Activated T-cell treated with anti-CD3 and anti-CD28 coated beads for 24 hours (primary cell): Measurements from ENCODE around the gene TIGD6.

Experiments used
- DNase-seq: peaks from one replicate; pipeline ENCODE4 v3.0.0-alpha.2; 2020; ENCODE audit warnings: low read depth

The TIGD6 gene

GRCh38 chr5:150016537-150016936 lies 16.1 kb upstream of the TIGD6 start:
- no peak for DNase-seq

DNA sequence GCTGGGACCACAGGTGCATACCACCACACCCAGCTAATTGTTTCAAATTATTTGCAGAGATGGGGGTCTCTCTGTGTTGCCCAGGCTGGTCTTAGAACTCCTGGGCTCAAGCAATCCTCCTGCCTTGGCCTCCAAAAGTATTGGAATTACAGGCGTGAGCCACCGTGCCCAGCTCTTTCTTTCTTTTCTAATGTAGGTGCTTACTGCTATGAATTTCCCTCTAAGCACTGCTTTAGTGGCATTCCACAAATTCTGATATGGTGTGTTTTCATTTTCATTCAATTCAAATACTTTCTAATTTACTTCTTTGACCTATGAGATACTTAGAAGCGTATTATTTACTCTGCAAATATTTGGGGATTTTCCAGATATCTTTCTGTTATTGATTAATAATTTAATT lies 15.0 kb upstream of the TIGD6 start:
- no peak for DNase-seq

DNA sequence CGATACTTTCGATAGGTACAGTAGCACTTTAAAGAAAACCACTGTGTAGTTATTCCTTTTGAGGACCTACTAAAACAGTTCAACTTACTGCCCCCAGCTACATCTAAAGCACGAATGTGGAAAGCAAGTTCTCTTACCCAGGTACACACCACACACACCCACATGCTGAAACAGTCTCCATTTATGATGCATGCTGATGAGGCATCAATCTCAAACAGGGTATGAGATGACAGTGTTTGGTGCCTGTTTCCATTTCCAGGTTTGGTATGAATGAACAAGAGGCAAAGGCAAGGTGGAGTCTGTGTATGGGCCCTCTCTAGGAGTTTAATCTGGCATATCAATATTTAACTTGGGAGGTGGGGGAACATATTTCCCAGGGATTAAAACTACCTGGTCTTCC lies 14.0 kb upstream of the TIGD6 start:
- no peak for DNase-seq

DNA sequence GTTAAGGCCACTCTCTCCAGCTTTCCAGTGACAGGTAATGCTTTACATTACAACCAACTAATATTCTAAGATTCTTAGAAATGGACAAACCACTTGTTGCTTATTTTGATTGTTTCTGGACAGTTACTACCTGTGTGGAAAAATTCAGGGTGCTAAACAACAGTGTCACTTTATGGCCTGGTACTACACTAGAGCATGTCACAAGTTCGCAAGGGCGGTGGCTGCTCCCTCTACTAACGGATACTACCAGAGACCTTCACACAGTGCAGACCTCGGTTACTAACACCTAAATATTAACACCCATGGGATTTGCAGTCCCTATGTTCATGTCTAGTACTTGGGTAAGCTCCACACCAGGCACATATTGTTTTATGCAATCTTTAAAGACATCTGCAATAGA lies 13.5 kb upstream of the TIGD6 start:
- no peak for DNase-seq

DNA sequence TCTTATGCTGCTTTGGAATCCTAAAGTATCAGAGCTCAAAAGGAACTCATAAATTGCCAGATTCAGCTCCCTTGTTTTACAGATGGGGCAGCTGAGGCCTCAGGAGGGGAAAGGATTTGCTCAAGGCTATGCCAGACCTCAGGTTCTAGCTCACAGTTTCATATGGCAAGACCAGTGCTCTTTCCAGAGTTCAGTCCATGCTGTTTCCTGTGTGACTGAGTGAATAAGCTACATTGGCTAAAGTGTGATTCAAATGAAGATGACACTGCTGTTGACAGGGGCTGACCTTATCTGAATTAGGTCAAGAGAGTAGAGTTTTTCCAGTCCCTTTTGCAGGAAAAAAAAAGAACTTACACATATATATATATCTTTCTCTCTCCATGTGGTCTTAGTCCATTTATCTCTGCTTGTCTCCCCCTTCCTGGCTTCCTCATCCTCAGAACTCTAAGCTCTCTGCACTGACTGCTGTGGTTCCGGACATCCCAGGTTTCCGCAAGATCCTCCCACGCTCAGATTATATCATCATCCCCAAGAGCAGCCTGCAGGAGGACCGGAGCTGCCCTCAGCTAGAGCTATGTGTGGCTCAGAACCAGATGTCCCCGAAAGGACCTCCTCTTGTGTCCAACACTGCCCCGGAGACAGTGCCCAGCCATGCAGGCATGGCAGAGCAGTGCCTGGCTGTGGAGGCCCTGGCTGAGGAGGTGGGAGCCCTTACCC lies 9.4 kb upstream of the TIGD6 start:
- DNase-seq = no peak

GRCh38 chr5:150007050-150007449 lies 6.6 kb upstream of the TIGD6 start:
- no peak for DNase-seq

DNA sequence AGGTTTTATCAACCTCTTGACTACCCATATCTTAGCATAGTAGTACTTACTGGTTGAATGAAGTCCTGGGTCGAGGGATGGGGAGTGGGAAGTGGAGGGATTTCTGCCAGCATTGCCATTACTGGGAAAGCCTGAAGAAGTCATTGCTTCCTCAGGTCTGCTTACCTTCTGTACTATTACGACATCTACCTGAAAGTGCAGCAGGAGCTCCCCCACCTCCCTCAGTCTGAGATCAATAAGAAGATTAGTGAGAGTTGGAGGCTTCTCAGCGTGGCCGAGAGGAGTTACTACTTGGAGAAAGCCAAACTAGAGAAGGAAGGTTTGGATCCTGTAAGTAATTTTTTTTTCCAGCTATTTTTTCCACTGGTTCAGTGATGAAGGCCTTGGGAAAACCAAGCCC lies 5.9 kb upstream of the TIGD6 start:
- no peak for DNase-seq

DNA sequence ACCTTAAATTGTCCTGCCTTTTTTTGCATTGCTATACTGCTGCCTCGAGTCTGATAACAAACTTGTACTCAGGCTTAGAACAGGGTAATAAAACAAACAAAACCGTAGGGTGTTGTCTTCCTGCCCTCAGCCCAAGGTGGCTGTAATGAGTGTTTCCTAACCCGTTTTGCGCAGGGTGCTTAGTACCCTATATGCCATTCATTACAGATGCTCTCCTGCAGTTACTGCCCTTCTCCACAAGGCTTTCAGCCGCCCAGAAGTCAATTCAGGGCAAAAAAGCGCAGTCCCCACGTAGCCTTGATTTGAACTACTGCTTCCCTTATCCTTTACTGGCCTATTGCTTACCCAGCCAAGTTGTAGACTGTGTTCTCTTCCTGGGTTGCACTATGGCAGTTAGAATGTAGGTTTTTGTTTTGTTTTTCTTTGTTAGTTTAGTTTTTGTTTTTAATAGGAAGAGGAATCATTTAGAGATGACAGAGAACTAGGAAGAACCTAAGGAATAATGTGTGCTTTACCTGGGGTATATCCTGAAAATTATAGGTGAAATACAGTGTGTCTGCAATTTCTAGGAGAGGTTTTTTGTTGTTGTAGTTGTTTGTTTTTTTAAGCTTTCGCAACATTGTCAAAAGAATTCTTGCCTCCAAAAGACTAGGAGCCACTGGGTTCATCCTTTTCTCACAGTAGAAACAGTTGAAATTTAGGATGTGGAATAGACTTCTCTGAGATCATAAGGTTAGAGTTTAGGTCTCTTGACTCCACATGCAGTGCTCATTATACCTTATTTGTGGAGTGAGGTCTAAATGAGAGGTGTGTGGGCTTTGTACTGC lies 1.4 kb upstream of the TIGD6 start:
- peak; percentile 45 for DNase-seq

DNA sequence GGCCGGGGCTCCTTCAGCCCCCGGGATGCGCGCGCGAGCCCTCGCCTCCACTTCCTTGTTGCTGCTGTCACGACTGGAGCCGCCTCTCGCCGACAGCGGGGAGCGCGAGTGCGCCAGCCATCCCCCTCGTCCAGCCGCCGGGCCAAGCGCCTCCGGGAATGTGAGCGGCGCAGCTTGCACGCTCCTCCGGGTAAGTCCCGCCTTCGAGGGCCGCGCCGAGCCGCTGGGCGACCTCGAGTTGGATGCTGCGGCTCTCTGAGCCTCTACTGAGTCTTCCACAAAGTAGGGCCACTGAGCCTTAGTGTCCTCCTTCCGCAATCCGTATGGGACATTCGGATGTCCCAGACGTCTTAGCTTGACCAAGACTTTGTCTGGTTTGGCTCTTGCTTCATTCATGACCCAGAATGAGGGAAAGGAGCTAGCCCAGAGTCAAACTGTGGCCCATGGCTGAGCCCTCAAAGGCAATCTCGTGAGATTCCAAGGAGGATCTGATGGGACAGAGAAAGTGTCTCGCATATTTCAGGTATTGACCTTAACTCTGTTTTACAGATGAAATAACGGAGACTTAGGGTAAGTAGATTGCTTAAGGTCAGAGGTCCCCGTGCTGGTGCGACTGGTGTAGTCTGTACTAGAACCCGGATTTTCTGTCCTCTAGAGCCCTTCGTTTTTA lies 671 bp upstream of the TIGD6 start:
- DNase-seq = peak; percentile 14

DNA sequence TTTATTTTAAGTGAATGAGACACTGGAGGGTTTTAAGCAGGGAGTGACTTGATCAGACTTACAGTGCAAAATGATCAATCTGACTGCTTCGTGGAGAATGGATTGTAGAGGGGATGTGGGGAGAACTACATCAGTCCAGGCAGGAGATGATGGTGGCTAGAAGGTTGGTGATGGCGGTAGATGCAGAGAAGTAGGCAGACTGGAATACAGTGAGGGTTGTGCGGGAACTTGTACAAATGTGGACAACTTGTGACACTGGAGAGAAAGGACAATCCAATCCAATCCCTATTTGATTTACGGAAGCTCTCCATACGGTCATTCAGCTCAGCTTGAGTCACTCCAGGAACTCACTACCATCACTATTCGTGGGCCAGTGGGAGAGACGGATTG lies 593 bp downstream of the TIGD6 start:
- DNase-seq = no peak

DNA sequence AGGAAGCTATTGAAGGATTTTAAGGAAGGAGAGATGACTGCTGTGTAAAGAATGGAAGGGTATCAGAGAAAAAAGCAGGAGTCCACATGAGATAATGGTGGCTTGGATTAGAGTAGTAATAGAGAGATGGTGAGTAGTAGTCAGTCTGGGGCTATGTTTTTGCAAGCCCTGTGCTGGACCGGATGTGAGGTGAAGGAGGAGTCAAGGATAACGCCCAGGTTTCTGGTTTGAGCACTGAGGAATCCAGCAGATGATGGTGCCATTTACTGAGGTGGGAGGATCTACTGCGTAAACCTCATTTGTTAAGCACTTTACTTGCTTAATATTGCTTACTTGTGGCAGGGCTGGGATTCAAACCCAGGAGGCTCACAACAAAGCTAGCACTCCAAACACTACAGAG lies 1.1 kb downstream of the TIGD6 start:
- DNase-seq = no peak

GRCh38 chr5:149998281-149998680 lies 2.2 kb downstream of the TIGD6 start:
- DNase-seq = no peak

- DNase-seq = no peak
Measured at GRCh38 chr5:149996205-149996890, 4.1 kb downstream of the TIGD6 start.

DNA sequence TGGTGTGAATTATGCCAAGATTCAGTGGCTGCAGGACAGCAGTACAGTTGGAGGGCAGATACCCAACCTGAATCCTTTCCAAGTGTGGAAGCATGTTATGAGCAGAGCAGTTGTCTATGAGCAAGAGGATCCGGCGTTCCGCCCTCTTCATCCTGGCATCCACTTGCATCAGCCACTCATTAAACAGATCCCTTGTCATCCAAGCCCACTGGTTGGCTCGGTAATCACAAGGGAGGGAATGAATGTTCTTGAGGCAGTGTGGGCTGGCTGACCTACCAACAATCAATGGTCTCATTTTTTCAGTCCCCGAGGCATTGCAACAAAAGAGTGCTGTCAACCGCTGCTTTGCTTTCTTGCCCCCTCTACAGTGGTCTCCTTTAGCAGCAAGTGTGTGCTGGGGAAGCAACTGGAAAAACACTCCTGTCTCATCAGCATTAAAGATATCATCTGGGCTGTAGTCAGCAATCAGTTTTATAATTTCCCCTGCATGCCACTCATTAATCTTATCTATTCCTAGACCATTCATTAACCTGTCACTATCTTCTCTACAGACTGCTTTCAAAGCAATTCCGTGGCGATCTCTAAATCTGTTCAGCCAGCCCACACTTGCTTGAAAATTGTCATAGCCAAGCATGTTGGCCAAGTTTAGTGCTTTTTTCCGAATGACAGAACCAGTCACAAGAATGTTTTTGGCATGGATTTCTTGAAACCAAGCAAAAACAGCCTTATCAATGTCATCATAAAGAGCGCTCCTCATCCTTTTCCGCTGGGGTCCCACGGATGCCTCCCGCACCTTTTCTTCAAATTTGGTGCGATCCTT lies 4.9 kb downstream of the TIGD6 start:
- no peak for DNase-seq

- DNase-seq = no peak
Measured at GRCh38 chr5:149993471-149993870, 7.0 kb downstream of the TIGD6 start.

DNA sequence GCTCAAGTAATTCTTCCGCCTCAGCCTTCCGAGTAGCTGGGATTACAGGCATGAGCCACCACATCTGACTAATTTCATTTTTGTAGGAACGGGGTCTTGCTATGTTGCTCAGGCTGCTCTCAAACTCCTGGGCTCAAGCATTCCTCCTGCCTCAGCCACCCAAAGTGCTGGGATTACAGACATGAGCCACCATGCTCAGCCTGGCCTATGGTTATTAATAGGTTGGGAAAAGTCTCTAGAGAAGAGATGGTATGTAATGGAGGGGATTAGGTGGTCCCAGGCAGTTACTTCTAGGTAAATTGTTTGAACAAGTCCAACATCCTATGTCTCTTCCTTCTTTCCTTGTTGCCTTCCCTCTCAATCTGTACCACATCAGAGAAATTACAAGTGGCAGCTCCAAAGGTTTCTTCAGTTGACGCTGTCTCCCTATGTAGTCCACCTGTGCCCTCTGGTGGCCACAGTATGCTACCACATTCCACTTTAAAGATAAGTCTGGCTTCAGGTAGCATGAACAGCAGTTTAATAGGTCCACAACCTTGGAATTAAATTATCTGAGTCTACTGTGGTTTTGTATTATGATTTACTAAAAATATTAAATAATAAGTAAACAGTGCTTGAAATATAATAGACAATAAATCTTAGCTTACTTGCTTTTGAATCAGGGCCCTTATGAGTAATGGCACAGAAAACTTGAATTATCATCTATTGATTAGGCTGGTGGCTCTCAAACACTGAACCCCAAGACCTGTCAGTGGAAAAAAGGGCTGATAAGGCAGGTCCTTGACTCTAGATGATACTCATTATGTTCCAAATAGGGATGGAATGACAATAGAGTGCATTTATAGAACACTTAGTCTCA lies 9.7 kb downstream of the TIGD6 start:
- peak; percentile 57 for DNase-seq

DNA sequence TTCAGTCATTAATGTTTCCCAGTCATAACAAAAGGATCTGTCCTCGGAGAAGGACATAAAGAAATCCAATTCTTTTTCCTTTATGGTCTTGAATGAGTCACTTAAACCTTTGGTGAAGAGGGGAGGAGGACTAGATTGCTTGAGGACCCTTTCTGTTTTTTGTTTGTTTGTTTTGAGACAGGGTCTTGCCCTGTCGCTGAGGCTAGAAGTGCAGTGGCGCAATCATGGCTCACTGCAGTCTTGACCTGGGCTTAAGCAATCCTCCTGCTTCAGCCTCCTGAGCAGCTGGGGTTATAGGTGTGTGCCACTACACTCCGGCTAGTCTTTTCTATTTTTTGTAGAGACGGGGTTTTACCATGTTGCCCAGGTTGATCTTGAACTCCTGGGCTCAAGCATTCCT lies 12.3 kb downstream of the TIGD6 start:
- no peak for DNase-seq

GRCh38 chr5:149982505-149982904 lies 17.9 kb downstream of the TIGD6 start:
- no peak for DNase-seq

GRCh38 chr5:149981206-149981605 lies 19.2 kb downstream of the TIGD6 start:
- no peak for DNase-seq

DNA sequence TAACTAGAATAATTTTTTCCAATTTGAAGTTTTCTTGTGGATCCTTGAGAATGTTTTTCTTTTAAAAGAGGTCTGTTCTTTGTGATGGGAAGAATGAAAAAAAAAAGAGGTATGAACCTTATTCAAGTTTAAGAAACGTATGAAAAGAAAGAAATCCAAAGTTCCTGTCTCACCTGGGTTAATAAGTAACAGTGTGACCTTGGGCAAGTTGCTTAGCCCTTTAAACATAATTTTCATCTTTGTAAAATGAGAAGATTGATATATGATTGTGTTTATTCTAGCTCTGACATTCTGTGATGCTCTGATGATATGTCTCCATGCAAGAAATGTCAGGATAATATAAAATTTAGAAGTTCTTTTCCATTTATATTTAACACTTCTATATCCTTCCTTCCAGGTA lies 20.6 kb downstream of the TIGD6 start:
- no peak for DNase-seq

DNA sequence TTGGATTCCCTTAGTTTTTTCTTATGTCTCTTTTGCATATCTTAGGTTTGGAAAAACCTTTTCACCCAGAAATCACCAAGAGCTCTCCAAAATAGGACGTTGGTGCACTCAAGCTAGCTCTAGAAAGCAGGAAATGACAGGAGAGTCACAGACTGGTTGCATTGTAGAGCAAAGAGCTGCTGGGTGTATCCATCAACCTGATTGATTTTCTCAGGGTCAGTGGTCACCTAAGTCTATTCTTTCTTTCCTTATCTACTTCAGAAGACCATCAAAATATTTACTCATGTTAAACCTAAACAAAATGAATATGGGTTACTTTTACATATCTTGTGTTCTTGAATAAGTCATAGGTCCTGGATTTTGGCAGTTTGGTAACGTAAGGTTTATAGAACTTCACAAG lies 25.0 kb downstream of the TIGD6 start:
- DNase-seq = no peak
